ENCODE data around the gene CPSF3. TPM values are rescaled to one million over a fixed set of nuclear protein-coding genes. Genes with fewer than 3 reads are reported as not detected.
A peak's percentile ranks its signal among the peaks of the same experiment; 100 is the strongest.

The CPSF3 gene
- total and polyA plus RNA-seq, 9 of the 15 experiments (the other 6 are each of a cell fraction or from before 2014, with no cell fraction given), result 54.2 to 151 (median 94.5) TPM

- ATAC-seq (no peak), FAIRE-seq (no peak), DNase-seq (ENCODE audit: extremely low read depth in 1 of 4, low spot score in 3 of 4) (no peak)
- POLR2A ChIA-PET, result no interaction called here
- CTCF ChIA-PET (ENCODE audit: low intra/inter-chr PET ratio), result no interaction called here
- Histone ChIP-seq H3K27me3 (ENCODE audit: control insufficient read depth in 2 of 2, insufficient read depth in 2 of 2, low read length in 2 of 2) (peaks cover 2 to 45% of the 10 kb centered on the region in 2 experiments; a peak in 4 of 5 replicates), H3K27ac (ENCODE audit: extremely low read depth, low read depth, low read length) (no peak overlapping the region), H2AFZ (ENCODE audit: low read depth, low read length) (no peak overlapping the region), H3K36me3 (ENCODE audit: control insufficient read depth, insufficient read depth, low read length) (no peaks in the 10 kb centered on the region), H3K9me1 (ENCODE audit: control insufficient read depth, insufficient read depth, low read length) (no peaks in the 10 kb centered on the region), H4K20me1 (replicated peaks; ENCODE audit: control insufficient read depth, insufficient read depth, low read length) (no peaks in the 10 kb centered on the region), H3K79me2 (ENCODE audit: control insufficient read depth, insufficient read depth, low read length) (no peaks in the 10 kb centered on the region), H3K4me3 (no peak overlapping the region), H3K4me2 (ENCODE audit: insufficient read depth, low read length) (no peak overlapping the region), H3K9ac (ENCODE audit: insufficient read depth in 1 of 2, low read depth in 2 of 2, low read length in 2 of 2) (no peak overlapping the region), H3K9me3 (replicated peaks; ENCODE audit: control insufficient read depth, insufficient read depth, low read depth, low read length) (no peaks in the 10 kb centered on the region), H3K4me1 (replicated peaks in 1 of 2; ENCODE audit: control insufficient read depth in 2 of 2, insufficient read depth in 2 of 2, low read length in 2 of 2) (no peaks in the 10 kb centered on the region)
- no TSS peak for BruUV-seq (replicated peaks)
- intact Hi-C loops (cut with micrococcal nuclease) (no loop called here), in situ Hi-C loops (cut with MboI) (loop anchor here (5.0 kb wide), 1 partner anchor 232 kb away; no protein-coding TSS in a partner anchor)
- 58% methylated on average over 18 of the region's 18 CpGs for WGBS (ENCODE audit: insufficient coverage, low coverage, missing lambda C conversion rate)
- TF ChIP-seq, protein P1, sequence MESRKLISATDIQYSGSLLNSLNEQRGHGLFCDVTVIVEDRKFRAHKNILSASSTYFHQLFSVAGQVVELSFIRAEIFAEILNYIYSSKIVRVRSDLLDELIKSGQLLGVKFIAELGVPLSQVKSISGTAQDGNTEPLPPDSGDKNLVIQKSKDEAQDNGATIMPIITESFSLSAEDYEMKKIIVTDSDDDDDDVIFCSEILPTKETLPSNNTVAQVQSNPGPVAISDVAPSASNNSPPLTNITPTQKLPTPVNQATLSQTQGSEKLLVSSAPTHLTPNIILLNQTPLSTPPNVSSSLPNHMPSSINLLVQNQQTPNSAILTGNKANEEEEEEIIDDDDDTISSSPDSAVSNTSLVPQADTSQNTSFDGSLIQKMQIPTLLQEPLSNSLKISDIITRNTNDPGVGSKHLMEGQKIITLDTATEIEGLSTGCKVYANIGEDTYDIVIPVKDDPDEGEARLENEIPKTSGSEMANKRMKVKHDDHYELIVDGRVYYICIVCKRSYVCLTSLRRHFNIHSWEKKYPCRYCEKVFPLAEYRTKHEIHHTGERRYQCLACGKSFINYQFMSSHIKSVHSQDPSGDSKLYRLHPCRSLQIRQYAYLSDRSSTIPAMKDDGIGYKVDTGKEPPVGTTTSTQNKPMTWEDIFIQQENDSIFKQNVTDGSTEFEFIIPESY (CRISPR knock-in tag; IDR thresholded peaks at IDR 0.05), result 0 out of 2 replicates have a peak, but pooled peaks have one; percentile 37
- TF ChIP-seq XRCC3 (IDR thresholded peaks at IDR 0.05), result no peak
- no peak for TF ChIP-seq KHSRP (IDR thresholded peaks at IDR 0.05)
Measured at GRCh38 chr2:9374071-9374730, 49.3 kb upstream of the CPSF3 start.
